HG03469 (cell line): Measurements from ENCODE around the gene DNAH17.

Experiments used
- ATAC-seq: cut with Tn5 transposase; IDR thresholded peaks from one replicate; pipeline ENCODE4 v1.9.1; 2021; ENCODE audit warnings: mild to moderate bottlenecking, moderate library complexity, moderate number of reproducible peaks; ENCODE audit not compliant: unreplicated experiment

DNAH17 gene

DNA sequence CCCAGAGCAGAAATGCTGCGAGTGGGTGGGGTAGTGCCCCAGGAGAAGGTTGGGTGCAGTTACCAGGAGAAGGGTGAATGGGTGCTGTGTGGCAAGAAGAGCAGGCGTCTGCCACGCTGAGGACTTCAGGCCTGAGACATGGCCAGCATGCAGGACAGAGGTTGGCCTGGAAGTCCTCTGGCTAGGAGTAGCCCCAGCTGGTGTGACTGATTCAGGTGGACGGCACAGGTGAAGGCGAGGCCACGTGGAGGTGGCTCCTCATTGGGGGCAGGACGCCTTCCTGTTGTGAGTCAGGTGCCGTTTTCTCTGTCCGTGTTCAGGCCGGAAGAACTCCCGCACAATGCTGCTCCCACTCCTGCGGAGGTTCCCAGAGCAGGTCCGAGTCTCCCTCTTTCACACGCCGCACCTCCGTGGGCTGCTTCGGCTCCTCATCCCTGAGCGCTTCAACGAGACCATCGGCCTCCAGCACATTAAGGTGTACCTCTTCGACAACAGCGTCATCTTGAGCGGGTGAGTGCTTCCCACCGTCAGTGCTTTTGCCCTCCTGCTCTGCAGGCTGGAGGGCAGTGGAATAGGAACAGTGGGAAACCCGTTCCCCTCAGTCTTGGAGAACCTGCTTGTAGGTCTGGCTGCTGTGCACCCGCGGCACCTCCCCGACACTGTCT is 178.0 kb downstream of the DNAH17 start:
- no peak for ATAC-seq

DNA sequence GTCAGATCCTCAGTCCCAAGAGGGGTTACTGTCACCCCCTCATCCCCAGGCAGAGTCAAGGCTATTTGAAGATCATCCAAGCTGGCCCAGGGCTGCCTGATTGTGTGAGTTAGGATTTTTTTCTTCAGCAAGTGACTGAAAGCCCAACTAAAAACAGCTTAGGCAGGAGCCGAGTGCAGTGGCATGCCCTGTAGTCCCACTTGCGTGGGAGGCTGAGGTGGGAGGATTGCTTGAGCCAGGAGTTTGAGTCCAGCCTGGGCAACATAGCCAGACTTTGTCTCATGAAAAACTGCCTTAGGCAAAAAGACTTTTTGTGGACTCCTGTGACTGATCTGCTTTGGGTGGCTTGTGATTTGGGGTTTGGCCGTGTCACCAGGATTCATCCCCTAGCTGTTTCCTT is 178.8 kb downstream of the DNAH17 start:
- no peak for ATAC-seq

DNA sequence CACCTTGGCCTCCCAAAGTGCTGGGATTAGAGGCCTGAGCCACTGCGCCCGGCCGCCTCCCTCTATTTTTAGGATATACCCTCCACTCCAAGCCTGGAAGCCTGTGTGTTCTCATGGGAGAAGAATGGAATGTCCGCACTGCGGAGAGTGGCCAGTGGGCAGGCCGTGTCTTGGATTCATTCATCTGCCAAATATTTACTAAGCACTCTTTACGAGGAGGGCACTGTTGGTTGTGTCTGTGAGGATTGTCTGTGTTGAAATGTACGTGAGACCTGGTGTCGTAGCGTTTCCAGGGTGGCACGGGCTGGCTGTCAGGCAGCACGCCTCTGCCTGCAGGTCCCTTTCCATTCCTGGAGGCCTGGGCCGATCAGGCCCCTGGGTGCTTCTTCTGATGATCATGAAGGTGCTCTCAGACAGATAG is 179.5 kb downstream of the DNAH17 start:
- ATAC-seq = no peak

DNA sequence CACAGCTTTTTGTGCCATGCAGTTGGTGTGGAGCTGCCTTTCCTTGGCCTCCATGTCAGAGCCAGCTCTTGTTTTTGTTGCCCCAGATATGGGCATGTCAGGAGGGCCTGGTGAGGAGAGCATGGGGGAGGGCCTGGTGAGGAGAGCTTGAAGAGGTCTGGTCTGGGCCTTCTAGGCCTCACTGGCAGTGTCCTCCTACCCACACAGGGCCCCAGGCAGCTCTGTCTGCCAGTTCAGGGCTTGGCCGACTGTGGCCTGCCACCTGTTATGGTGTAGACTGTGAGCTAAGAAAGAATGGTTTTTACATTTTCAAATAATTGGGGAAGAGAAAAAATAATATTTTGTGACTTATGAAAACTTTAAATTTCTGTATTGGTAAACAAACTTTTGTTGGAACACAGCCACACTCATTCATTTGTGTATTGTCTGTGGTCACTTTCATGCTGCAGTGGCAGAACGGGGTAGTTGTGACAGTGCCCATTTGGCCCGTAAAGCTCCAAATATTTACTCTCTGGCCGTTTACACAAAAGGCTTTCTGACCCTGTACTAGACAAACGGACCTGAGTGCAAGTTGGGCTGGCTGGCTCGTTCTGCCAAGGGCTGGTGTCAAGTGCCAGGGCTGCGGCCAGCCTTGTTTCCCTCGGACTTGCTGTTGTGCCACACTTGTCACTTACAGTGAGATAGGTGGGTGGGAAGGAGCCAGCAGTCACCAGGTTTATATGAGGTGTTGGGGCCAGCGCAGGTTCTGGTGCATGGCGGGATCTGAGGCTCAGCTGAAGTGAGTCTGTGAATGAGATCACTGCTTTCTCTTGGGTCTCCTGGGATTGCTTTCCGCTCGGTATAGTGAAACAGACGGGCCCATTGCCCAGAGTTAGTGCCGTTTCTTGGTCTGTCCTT is 180.5 kb downstream of the DNAH17 start:
- ATAC-seq = no peak

DNA sequence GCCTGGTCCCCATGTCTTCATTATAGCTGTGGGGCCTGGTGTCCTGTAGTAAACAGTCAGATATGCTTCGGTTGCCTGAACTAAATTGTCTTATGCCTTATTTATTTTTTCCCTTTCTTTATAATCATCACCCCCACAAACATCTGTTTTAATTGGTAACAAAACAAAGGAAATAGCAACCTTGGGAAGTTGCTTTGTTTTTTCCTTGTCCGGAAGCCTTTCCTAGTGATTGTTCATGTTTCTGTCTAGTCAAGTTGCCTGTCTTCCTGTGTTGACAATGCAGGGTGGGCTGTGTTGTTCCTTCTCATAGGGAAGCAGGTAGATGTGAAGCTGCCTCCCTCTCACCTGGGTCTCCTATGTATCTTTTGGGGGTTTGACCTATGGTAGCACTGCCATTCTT is 182.0 kb downstream of the DNAH17 start:
- no peak for ATAC-seq

DNA sequence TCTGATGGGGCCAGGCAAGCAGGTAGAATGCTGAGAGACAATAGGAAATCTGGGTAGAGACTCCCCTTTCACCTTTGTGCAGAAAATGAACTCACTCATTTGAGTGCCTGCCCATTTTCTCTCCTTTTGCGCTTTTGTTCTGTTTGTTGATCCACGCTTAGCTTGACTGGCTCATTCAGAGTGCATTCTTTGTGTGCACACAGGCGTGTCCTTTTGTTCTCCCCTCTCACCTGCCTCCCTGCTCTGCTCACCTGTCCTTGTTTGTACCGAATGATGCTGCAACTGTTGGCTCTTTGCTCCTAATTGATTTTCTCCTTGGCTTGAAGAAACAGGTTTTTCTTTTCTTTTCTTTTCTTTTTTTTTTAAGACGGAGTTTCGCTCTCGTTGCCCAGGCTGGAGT is 183.0 kb downstream of the DNAH17 start:
- ATAC-seq = no peak

DNA sequence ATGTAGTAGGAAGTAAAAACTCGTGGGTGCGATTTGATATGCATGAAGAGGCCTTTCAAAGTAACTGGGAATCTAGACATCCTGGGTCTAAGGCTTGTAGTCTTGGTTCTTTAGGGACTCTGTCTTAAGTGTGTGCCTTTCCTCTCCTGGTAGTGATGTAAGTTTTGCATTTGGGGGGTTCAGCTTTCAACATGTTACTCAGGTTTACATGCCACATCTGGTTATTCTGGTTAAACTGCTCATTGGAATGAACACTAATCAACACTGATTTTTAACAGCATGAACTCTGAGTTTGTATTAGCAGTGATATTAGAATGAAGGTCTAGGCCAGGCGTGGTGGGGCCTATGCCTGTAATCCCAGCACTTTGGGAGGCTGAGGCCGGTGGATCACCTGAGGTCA is 183.6 kb downstream of the DNAH17 start:
- ATAC-seq = no peak

DNA sequence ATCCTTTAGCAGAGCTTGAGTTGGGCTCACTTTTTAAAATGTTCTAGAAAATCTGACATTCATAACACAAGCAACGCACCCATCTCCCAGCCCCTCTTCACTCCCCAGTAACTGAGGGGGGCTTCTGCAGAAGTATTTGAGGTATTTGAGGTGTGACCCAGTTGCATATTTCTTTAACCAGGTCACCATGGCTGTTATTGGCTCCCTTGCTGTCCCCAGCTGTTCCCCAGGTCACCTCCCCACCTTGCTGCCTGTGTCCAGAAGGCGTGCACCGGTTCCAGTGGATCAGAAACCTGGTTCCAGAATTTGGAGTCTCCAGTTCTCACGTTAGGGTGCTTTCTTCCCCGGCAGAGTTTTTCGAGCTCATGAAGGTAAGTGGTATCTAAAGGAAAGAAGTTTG is 184.9 kb downstream of the DNAH17 start:
- no peak for ATAC-seq

DNA sequence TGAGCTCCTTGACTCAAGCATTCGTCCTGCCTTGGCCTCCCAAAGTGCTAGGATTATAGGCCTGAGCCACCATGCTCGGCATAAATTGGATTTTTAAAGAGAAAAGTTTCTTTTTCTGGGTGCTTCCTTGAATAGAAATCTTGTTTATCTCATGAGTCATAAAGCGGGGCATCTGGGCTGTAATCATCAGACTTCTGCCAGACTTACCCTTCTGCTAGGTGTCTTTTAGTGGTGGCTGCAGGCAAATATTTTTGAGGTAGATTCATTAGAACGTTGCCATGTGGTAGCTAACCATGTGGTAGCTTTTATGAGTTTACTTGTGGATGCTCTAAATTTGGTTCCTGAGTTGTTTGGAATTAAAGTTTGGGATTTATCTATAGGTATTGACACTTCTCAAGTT is 185.4 kb downstream of the DNAH17 start:
- ATAC-seq = no peak

DNA sequence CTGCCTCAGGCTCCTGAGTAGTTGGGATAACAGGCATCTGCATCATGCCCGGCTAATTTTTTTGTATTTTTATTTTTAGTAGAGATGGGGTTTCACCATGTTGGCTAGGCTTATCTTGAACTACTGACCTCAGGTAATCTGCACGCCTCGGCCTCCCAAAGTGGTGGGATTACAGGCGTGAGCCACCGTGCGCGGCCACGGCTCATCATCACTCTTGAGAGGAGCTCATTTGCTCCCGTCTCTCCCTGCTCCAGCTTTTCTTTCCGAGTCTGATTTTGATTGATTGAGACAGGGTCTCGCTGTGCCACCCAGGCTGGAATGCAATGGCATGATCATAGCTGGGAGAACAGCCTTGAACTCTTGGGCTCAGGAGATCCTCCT is 186.2 kb downstream of the DNAH17 start:
- no peak for ATAC-seq

DNA sequence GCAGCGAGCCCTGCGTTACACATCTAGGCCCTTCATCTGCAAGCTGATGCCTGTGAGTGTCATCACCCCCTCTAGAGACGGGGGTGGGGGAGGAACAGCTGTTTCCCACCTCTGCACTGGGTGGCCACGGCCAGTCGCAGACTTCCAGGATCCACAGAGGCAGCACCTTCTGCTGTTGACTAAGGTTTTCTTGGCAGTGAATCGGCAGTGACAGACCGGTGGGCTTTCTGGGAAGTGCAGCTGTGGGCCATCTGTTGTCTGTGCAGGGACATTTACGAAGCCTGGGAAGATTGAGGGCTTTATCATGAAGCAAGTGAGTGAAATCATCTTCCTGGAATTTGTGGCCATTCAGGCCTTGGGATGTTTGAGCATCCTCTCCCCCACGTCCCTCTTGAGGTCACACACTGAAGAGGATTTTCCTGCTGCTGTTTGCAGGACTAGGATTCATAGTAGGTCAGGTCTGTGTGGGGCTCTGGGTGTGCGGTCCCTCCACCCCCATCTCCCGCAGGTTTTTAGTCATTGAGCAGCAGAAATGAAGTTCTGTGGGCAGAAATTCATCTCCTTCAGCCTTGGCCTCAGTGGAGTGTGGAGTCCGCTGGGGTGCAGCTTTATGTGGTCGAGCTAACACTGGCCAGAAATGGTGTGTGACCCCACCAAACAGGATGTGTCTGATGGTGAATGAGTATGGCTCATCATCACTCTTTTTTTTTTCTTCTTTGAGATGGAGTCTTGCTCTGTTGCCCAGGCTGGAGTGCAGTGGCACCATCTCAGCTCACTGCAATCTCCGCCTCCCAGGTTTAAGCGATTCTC is 186.8 kb downstream of the DNAH17 start:
- ATAC-seq = no peak

DNA sequence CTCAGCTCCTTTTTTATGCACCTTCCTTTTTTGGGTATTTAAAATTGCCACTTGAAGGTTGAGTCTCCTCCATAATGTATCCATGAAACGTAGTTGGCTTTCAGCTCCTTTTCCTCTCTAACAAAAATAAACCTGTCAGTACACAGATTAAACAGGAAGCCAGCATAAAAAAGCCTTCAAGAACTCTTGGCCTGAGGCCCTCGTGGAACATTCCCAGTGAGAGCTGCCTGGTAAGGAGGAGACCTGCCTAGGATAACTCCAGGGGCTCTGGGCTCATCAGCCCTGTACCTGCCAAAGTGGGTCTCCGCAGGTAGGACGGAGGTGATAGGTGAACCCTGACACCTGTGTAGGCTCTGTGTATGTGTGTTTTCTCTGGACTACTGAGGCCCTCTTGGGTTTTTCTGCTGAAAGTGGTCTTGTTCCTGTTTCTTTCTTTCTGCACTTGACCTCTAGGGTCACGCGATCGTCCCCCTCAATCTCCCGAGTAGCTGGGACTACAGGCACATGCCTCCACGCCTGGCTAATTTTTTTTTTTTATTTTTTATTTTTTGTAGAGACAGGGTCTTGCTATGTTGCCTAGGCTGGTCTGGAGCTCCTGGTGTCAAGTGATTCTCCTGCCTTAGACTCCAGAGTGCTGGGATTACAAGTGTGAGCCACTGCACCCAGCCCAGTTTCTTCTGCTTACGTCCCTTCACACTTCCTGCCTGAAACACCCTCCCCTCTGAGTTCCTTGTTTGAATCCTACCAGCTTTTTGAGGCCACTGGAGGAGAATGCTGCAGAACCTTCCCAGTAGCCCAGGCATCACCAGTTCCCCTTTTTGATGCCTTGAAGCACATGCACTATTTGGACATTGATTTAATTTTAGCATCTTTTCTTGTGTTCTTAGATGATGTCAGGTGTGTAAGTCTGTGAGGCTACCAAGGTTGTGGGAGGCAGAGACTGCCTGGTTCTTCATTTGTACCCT is 188.9 kb downstream of the DNAH17 start:
- ATAC-seq = no peak

DNA sequence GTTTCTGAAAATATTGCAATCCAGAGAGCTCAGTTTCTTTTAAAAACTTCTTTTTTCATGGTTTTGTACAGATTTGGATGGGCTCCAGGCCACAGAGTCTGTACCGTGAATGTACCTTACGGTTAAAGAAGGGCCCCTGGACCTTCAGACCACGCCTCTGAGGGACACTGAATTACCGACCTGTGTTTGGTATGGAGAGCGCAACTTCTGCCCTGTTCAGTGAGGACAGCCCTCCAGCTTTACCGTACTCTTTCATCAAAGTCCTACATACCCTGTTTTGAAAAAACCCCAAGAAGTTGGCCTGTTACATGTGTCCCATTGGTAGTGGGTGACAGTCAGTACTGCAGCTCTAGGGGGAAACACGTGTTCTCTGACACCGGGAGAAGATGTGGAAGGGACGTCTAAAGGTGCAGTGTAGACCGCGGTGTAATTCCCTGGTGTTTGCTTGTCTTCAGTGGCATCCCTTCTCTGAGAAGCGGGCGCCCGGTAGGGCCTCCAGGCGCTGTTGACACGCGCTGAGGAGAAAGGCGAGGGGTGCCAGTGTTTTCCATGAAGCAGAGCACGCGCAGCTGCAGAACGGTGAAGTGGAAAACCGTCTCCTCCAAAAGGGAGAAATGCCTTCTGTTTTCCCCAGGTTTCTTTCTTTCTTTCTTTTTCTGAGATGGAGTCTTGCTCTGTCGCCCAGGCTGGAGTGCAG is 192.6 kb downstream of the DNAH17 start:
- ATAC-seq = no peak

DNA sequence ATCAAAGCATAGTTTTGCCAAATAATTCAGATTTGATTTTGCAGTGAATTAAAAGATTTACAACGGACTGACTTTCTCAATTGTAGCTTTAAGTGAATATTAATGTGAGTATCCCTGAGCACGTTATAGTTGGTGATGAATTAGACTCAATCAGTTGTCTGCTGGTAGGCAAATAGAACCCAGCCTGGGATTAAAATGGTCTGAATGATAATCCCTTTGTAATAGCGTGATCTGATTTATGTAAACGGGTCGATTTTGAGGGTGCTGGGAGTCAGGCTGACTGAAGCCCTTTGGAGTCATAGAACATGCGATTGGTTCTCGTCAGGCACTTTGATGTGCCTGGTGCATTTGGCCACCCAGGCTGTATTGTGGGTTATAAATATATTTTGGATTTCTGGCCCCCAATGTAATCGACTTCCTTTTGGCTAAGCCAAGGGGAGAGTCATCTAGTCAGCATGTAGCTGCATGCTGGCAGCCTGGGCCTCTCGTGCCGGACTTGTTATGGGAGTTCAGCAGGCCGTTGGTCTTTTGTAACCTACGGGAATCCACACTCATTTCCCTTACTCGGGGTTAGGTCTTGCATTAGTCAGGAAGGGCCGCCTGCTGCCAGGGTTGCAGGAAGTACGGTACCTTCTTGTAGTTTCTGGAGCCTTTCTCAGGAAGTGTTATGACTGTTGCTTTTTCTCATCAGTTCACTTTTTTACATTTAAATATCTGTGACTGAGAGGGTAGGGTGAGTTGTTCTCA is 193.3 kb downstream of the DNAH17 start:
- no peak for ATAC-seq

DNA sequence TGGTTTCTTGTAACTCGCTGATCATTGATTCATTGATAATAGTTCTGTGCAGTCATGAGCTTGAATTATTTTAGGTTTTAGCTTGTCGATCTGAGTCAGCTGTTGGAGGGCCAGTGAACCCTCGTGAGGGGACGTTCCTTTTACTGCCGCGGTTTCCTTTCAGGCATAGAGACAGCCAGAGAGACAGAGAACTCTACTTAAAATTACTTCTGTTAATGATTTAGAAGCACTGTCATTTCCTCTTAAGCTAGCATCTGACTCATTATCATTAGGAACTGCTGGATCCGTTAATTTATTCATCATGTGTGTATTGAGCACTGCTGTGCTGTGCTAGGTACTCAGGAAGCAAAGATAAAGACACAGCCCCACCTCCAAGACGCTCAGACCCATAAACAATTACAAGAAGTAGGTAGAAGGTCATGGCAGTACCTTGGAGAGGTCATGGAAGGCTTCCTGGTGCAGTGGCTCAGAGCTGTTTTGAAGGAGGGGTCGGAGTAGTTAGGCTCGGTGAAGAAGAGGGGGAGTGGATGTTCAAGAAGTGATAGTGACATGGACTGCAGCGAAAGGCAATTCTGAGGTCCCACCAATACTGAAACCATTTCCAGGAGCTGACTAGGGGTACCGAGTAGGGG is 195.5 kb downstream of the DNAH17 start:
- ATAC-seq = no peak

DNA sequence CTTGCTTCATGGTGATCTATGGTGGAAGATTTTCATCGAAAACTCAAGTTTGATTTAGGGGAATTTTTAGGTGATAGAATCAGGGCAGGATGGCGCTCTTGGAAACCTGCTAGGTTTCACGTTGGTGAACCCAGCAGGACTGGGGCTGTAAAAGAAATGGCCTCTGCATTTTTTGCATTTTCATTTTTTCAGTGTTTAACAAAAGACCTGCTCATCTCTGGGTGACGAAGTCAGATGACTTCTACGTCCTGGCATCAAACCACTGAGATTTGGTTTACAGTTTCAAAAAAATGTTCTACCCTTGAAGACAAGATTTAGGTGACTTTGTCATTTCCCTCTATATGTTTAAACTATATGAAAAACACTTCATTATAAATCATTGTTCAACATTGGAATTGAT is 196.8 kb downstream of the DNAH17 start:
- no peak for ATAC-seq

DNA sequence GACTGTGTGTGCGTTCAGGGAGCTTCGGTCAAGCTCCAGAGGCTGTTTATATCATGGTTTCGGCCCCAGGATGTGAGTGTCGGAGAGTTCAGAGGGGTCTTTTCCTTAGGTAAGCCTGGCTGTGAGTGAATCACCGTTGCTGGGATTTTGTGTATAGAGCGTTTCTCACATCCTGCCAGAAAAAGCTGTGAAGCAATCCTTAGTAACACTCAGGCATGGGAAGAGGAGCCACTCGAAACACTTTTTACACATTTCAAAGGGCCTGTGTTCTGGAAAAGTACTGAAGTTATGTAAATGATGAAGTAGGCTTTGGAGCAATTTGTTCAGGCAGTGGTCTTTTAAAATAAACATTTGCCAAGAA is 198.1 kb downstream of the DNAH17 start:
- no peak for ATAC-seq

DNA sequence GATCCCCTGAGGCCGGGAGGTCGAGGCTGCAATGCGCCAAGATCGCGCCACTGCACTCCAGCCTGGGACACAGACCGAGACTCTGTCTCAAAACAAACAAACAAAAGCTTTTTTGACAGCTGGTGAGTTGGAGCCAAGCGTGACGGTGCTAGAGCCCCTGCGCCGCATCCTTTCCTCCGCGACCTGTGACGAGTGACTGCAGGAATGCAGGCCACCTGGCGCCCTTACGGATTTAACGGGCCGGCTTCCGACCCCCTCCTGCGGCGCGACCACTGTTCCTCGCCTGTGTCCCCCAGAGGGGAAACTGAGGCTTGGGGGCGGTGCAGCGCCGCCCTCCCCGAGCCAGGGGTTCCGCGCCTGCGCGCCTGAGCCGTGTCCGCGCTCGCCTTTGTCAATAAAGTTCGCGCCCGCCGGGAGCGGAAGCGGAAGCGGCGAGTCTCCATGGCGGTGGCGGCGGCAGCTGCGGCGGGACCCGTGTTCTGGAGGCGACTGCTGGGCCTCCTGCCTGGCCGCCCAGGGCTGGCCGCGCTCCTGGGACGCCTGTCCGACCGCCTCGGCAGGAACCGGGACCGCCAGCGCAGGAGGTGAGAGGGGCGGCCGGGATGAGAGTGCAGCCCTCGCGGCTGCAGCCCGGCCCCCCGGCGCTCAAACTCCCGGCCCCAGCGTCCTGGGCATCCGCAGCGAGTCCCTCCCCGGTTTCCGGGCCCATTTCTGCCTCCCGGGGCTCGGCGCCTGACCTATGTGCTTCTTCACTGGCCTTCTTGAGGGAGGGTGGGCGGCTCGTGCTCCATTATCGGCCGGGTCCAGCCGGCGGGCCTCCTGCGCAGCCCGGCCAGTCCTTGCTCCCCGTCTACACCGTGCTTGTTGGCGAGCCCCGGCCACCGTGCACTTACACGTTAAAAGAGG is 198.7 kb downstream of the DNAH17 start, which contains the start of gene PGS1:
Gene PGS1 (plus strand): TSS at position 425 of the 906 bp plus-strand sequence. CDS start 17 bp downstream, at position 442.
- no peak for ATAC-seq
